Stomach (tissue), 9 donors: ENCODE measurements around the gene MISP3. TPM values are rescaled to one million over a fixed set of nuclear protein-coding genes. Genes with fewer than 3 reads are reported as not detected.

Experiments
- DNase-seq, 2 donors: peaks; one replicate each; pipeline versions ENCODE4 v3.0.0 to v3.0.0-alpha.2; 2013 to 2019
- H3K27ac ChIP-seq, 5 donors: fragments of 200-600 bp in 4 of 5; sonication (generic) in 4 of 5; one replicate each; pipeline ENCODE4 v1.5.1; 2013 to 2019; ENCODE audit warnings: mild to moderate bottlenecking in 1 of 5, moderate library complexity in 1 of 5
- H3K27me3 ChIP-seq, 3 donors: fragments of 200-600 bp; sonication (generic); one replicate each; pipeline ENCODE4 v1.5.1; 2017 to 2019; ENCODE audit warnings: mixed run types in 1 of 3
- H3K36me3 ChIP-seq, 4 donors: fragments of 200-600 bp; sonication (generic); 1 replicate in 3 of 4; 2 replicates in 1 of 4; pipeline ENCODE4 v1.5.1; 2016 to 2019
- H3K4me1 ChIP-seq, 4 donors: fragments of 200-600 bp; sonication (generic); one replicate each; pipeline ENCODE4 v1.5.1; 2016 to 2019
- H3K4me3 ChIP-seq, 4 donors: fragments of 200-600 bp; sonication (generic) in 3 of 4; one replicate each; pipeline ENCODE4 v1.5.1; 2016 to 2019; ENCODE audit warnings: mild to moderate bottlenecking in 1 of 4
- H3K9me3 ChIP-seq, 4 donors: fragments of 200-600 bp; sonication (generic); one replicate each; pipeline ENCODE4 v1.5.1; 2016 to 2019
- CTCF ChIP-seq, 7 experiments: fragments of 450-650 bp in 4 of 7; fragments of 200-600 bp in 3 of 7; sonication (generic) in 3 of 7; IDR thresholded peaks; one replicate each; pipeline ENCODE4 v1.5.1; 2016 to 2019; ENCODE audit warnings: antibody characterized with exemption in 7 of 7, control low read depth in 2 of 7, mild to moderate bottlenecking in 1 of 7
- EP300 ChIP-seq: sonication (generic); formaldehyde crosslinking; IDR thresholded peaks from one replicate; pipeline ENCODE4 v1.6.1; 2017; ENCODE audit warnings: antibody characterized with exemption
- POLR2A ChIP-seq, 4 donors: fragments of 450-650 bp; IDR thresholded peaks; one replicate each; pipeline ENCODE4 v1.6.1; 2016; ENCODE audit warnings: antibody characterized with exemption in 4 of 4, control low read depth in 2 of 4, mild to moderate bottlenecking in 1 of 4, moderate library complexity in 1 of 4
- POLR2AphosphoS5 ChIP-seq, 3 donors: sonication (generic); formaldehyde crosslinking; IDR thresholded peaks; one replicate each; pipeline ENCODE4 v1.6.1; 2016; ENCODE audit warnings: antibody characterized with exemption in 3 of 3
- WGBS, 5 donors: extraction: QIAGEN DNeasy Blood & Tissue Kit in 3 of 5; methylation state at CpG; one replicate each; pipeline versions ENCODE4 v1.1.5 to v1.1.7; 2013 to 2018; 5-methylcytosine and 5-hydroxymethylcytosine counted together
- intact Hi-C: fragments of 100-400 bp; cut with DNase I; formaldehyde crosslinking; loops from one replicate; pipeline ENCODE4 v1.15.1; 2023; ENCODE audit warnings: low total_unique reads
- polyA plus RNA-seq, 3 donors: library from polyadenylated mRNA; stranded (reverse); fragments of 200-250 nt; gene quantifications; one replicate each; pipeline ENCODE4 v1.2.3, GENCODE V29; 2013
- total RNA-seq, 5 donors: library from RNA; depleted of rRNA; stranded (reverse); fragments of >200 nt; gene quantifications; one replicate each; pipeline versions ENCODE4 v1.1.0 to v1.2.3, GENCODE V29; 2014 to 2016
- donor health status: healthy with polysubstance abuse.
- donor health status: Bipolar disorder and iron deficiency.
- donor health status: healthy.

Gene MISP3
- total and polyA plus RNA-seq, 8 donors = 2.0 to 88.7 (median 27.4) TPM

- intact Hi-C loops = loop anchor here (10.0 kb wide), 1 partner anchor 169 kb away; no protein-coding TSS in a partner anchor
- 85 to 95% (median 87%) methylated on average over 6 of the region's 6 CpGs for WGBS, 5 donors
- Histone ChIP-seq H3K27me3 (peaks cover 0 to 31% (median 6%) of the 10 kb centered on the region in 3 donors), H3K4me3 (no peak overlapping the region), H3K4me1 (peaks cover 13 to 26% (median 25%) of the 10 kb centered on the region in 4 donors), H3K36me3 (peaks cover 3 to 38% (median 34%) of the 10 kb centered on the region in 4 donors), H3K9me3 (peaks cover 0 to 7% (median 0%) of the 10 kb centered on the region in 4 donors), H3K27ac (no peak overlapping the region)
- no peak for TF ChIP-seq POLR2AphosphoS5 (IDR thresholded peaks at IDR 0.05)
- TF ChIP-seq EP300 = no peak
- no peak for TF ChIP-seq POLR2A (IDR thresholded peaks at IDR 0.05)
- TF ChIP-seq CTCF (IDR thresholded peaks at IDR 0.05) = no peak
- DNase-seq = no peak
These were observed 18.5 kb upstream of the MISP3 start for GRCh38 chr19:14054099-14054498.

- Histone ChIP-seq H3K27me3 (peaks cover 0 to 37% (median 7%) of the 10 kb centered on the region in 3 donors), H3K27ac (no peak overlapping the region), H3K4me1 (peaks cover 13 to 33% (median 30%) of the 10 kb centered on the region in 4 donors), H3K4me3 (no peak overlapping the region), H3K9me3 (peaks cover 0 to 7% (median 0%) of the 10 kb centered on the region in 4 donors), H3K36me3 (peaks cover 3 to 38% (median 34%) of the 10 kb centered on the region in 4 donors)
- no peak for TF ChIP-seq EP300
- no peak for TF ChIP-seq CTCF (IDR thresholded peaks at IDR 0.05)
- no peak for TF ChIP-seq POLR2AphosphoS5 (IDR thresholded peaks at IDR 0.05)
- TF ChIP-seq POLR2A (IDR thresholded peaks at IDR 0.05) = no peak
- intact Hi-C loops = loop anchor here (10.0 kb wide), 1 partner anchor 170 kb away; no protein-coding TSS in a partner anchor
- WGBS, 5 donors = 70 to 83% (median 78%) methylated on average over 7 to 11 of the region's 11 CpGs
- DNase-seq = no peak
These were observed 17.9 kb upstream of the MISP3 start for GRCh38 chr19:14054721-14055120.

- 81 to 100% (median 94%) methylated on average over 2 to 3 of the region's 3 CpGs for WGBS, 5 donors
- no peak overlapping the region for H3K4me3 ChIP-seq
- peaks cover 0 to 44% (median 7%) of the 10 kb centered on the region in 3 donors for H3K27me3 ChIP-seq
- no peak overlapping the region for H3K27ac ChIP-seq
- intact Hi-C loops = loop anchor here (10.0 kb wide), 1 partner anchor 171 kb away; no protein-coding TSS in a partner anchor
- H3K36me3 ChIP-seq = peaks cover 3 to 38% (median 33%) of the 10 kb centered on the region in 4 donors
- H3K4me1 ChIP-seq = peaks cover 13 to 37% (median 36%) of the 10 kb centered on the region in 4 donors
- TF ChIP-seq POLR2A (IDR thresholded peaks at IDR 0.05) (no peak), EP300 (no peak), POLR2AphosphoS5 (IDR thresholded peaks at IDR 0.05) (no peak), CTCF (IDR thresholded peaks at IDR 0.05) (no peak)
- no peak for DNase-seq
- peaks cover 0 to 7% (median 0%) of the 10 kb centered on the region in 4 donors for H3K9me3 ChIP-seq
These were observed 17.2 kb upstream of the MISP3 start for GRCh38 chr19:14055396-14055795.

GRCh38 chr19:14056069-14056666 is 16.4 kb upstream of the MISP3 start:
- Histone ChIP-seq H3K9me3 (peaks cover 0 to 7% (median 0%) of the 10 kb centered on the region in 4 donors), H3K27ac (no peak overlapping the region), H3K27me3 (peaks cover 0 to 52% (median 7%) of the 10 kb centered on the region in 3 donors), H3K4me3 (no peak overlapping the region), H3K4me1 (peaks cover 13 to 44% (median 38%) of the 10 kb centered on the region in 4 donors), H3K36me3 (peaks cover 0 to 38% (median 25%) of the 10 kb centered on the region in 4 donors)
- intact Hi-C loops = loop anchor here (10.0 kb wide), 1 partner anchor 171 kb away; no protein-coding TSS in a partner anchor
- 90 to 99% (median 95%) methylated on average over 10 of the region's 10 CpGs for WGBS, 5 donors
- DNase-seq = no peak
- no peak for TF ChIP-seq EP300
- no peak for TF ChIP-seq POLR2AphosphoS5 (IDR thresholded peaks at IDR 0.05)
- no peak for TF ChIP-seq POLR2A (IDR thresholded peaks at IDR 0.05)
- no peak for TF ChIP-seq CTCF (IDR thresholded peaks at IDR 0.05)
